Bronchial epithelial cell (primary cell): ENCODE results near the gene QKI. TPM values are rescaled to one million over a fixed set of nuclear protein-coding genes. Genes with fewer than 3 reads are reported as not detected.
"Not testable (repeated sequence)": the region's sequence is repeated elsewhere in the genome, so short reads cannot be mapped to it uniquely, and the experiment has no call there.

ENCODE experiments used
- DNase-seq: peaks from one replicate; pipeline ENCODE4 v3.0.0-alpha.2; 2010; ENCODE audit warnings: low read depth
- FAIRE-seq: peaks from 2 replicates; lab custom pipeline; 2011; peaks lifted over from hg19 to GRCh38; lab: Jason Lieb, UNC
- H3K27me3 ChIP-seq: 2 replicates; pipeline ENCODE4 v1.5.1; 2011; ENCODE audit warnings: low read length; ENCODE audit not compliant: control insufficient read depth, insufficient read depth
- H3K36me3 ChIP-seq: 2 replicates; pipeline ENCODE4 v1.5.1; 2011; ENCODE audit warnings: low read length; ENCODE audit not compliant: control insufficient read depth, insufficient read depth
- H3K4me3 ChIP-seq: 2 replicates; pipeline ENCODE4 v1.5.1; 2011; ENCODE audit warnings: mild to moderate bottlenecking, low read depth, low read length, control low read depth
- CTCF ChIP-seq: IDR thresholded peaks from 2 replicates; pipeline ENCODE4 v1.5.1; 2011; ENCODE audit warnings: mild to moderate bottlenecking, moderate library complexity, low read length, control low read depth, inconsistent platforms; ENCODE audit not compliant: insufficient read depth, severe bottlenecking
- total RNA-seq: library from RNA; depleted of rRNA; stranded (reverse); fragments of >200 nt; gene quantifications from 2 replicates; pipeline ENCODE4 v1.2.1, GENCODE V29; 2014

QKI gene
- total RNA-seq, 1 donor from 2014 or later, result 51.1 TPM

- Histone ChIP-seq H3K4me3 (no peak overlapping the region), H3K27me3 (no peaks in the 10 kb centered on the region), H3K36me3 (no peaks in the 10 kb centered on the region)
- TF ChIP-seq CTCF, result no peak
- DNase-seq, result no peak
- no peak for FAIRE-seq
These were observed 22.3 kb downstream of the QKI start for GRCh38 chr6:163436843-163437242.

GRCh38 chr6:163437466-163437865 is 22.9 kb downstream of the QKI start:
- no peak for TF ChIP-seq CTCF
- H3K27me3 ChIP-seq, result no peaks in the 10 kb centered on the region
- FAIRE-seq (no peak), DNase-seq (no peak)
- no peak overlapping the region for H3K4me3 ChIP-seq
- H3K36me3 ChIP-seq, result no peaks in the 10 kb centered on the region

- Histone ChIP-seq H3K27me3 (no peaks in the 10 kb centered on the region), H3K4me3 (no peak overlapping the region), H3K36me3 (no peaks in the 10 kb centered on the region)
- DNase-seq (peak; percentile 64), FAIRE-seq (no peak)
- TF ChIP-seq CTCF, result no peak
These were observed 23.9 kb downstream of the QKI start for GRCh38 chr6:163438298-163438939.

GRCh38 chr6:163438940-163439335 is 24.4 kb downstream of the QKI start:
- Histone ChIP-seq H3K36me3 (no peaks in the 10 kb centered on the region), H3K4me3 (no peak overlapping the region), H3K27me3 (no peaks in the 10 kb centered on the region)
- FAIRE-seq (no peak), DNase-seq (no peak)
- no peak for TF ChIP-seq CTCF

GRCh38 chr6:163439390-163439789 is 24.9 kb downstream of the QKI start:
- not testable (repeated sequence) for H3K27me3 ChIP-seq, H3K4me3 ChIP-seq, DNase-seq, H3K36me3 ChIP-seq, FAIRE-seq

GRCh38 chr6:163439997-163440396 is 25.5 kb downstream of the QKI start:
- Histone ChIP-seq H3K27me3 (no peaks in the 10 kb centered on the region), H3K36me3 (no peaks in the 10 kb centered on the region), H3K4me3 (no peak overlapping the region)
- FAIRE-seq (no peak), DNase-seq (no peak)
- TF ChIP-seq CTCF, result no peak
